GM12875 (cell line): ENCODE measurements around the gene QRICH1.

Experiments used
- H3K4me3 ChIP-seq: one replicate; pipeline ENCODE4 v1.5.1; 2011; ENCODE audit warnings: low read depth, low read length, control low read depth
- CTCF ChIP-seq: IDR thresholded peaks from 2 replicates; pipeline ENCODE4 v1.5.1; 2011; ENCODE audit warnings: low read depth, mild to moderate bottlenecking, control low read depth, inconsistent platforms, low read length, moderate library complexity, borderline replicate concordance; ENCODE audit not compliant: insufficient read depth

Gene QRICH1

GRCh38 chr3:49112262-49112661 lies 18.4 kb upstream of the QRICH1 start:
- TF ChIP-seq CTCF, result no peak
- H3K4me3 ChIP-seq, result no peak overlapping the region

GRCh38 chr3:49111347-49111746 lies 17.5 kb upstream of the QRICH1 start:
- no peak overlapping the region for H3K4me3 ChIP-seq
- TF ChIP-seq CTCF, result no peak

GRCh38 chr3:49110780-49111179 lies 16.9 kb upstream of the QRICH1 start:
- no peak overlapping the region for H3K4me3 ChIP-seq
- TF ChIP-seq CTCF, result no peak

- TF ChIP-seq CTCF, result no peak
These were observed 14.5 kb upstream of the QRICH1 start for GRCh38 chr3:49108346-49108745.

GRCh38 chr3:49104427-49105291 lies 10.8 kb upstream of the QRICH1 start, which contains the start of gene QARS1:
TSS of gene QARS1 (minus strand) at chr3:49104757. CDS start at chr3:49104733, 24 bp downstream.
- TF ChIP-seq CTCF, result no peak
- peak within 1 kb of the TSS; percentile 63 for H3K4me3 ChIP-seq

More at GRCh38 chr3:49108346-49108745, 14.5 kb upstream of the QRICH1 start:
- no peak overlapping the region for H3K4me3 ChIP-seq

GRCh38 chr3:49104052-49104426 lies 10.2 kb upstream of the QRICH1 start:
- H3K4me3 ChIP-seq, result peak overlapping the region; percentile 63
- TF ChIP-seq CTCF, result no peak

- H3K4me3 ChIP-seq, result no peak overlapping the region
- no peak for TF ChIP-seq CTCF
These were observed 6.3 kb upstream of the QRICH1 start for GRCh38 chr3:49100046-49100615.
